HEK293 (cell line): ENCODE results near the gene OR10A7.

Experiments
- CTCF ChIA-PET: fragments of 350-600 bp; formaldehyde crosslinking; extraction: SDS; loops from one replicate; lab custom pipeline; 2021; ENCODE audit warnings: antibody characterized with exemption; lab: Yijun Ruan, JAX
- POLR2A ChIA-PET: fragments of 300-600 bp; formaldehyde crosslinking; extraction: SDS; loops from one replicate; lab custom pipeline; 2020; ENCODE audit warnings: antibody characterized with exemption, inconsistent platforms; lab: Yijun Ruan, JAX
- H3K27ac ChIP-seq: fragments of 200-500 bp; sonication (Bioruptor generic); 2 replicates; pipeline ENCODE4 v1.5.1; 2014; ENCODE audit warnings: low read depth, low read length, control low read depth, inconsistent platforms; ENCODE audit errors: extremely low read depth
- H3K36me3 ChIP-seq, 2 experiments: fragments of 200-500 bp in 1 of 2; sonication (Bioruptor generic) in 1 of 2; 1 replicate in 1 of 2; 2 replicates in 1 of 2; pipeline ENCODE4 v1.5.1; 2014 to 2017; ENCODE audit warnings: inconsistent platforms in 2 of 2, low read length in 2 of 2; ENCODE audit not compliant: control insufficient read depth in 2 of 2, insufficient read depth in 1 of 2
- H3K4me1 ChIP-seq: fragments of 200-500 bp; sonication (Bioruptor generic); 2 replicates; pipeline ENCODE4 v1.5.1; 2014; ENCODE audit warnings: mild to moderate bottlenecking, low read length, inconsistent platforms; ENCODE audit not compliant: control insufficient read depth, insufficient read depth
- H3K4me3 ChIP-seq: 2 replicates; pipeline ENCODE4 v1.5.1; 2011; ENCODE audit warnings: low read depth, mild to moderate bottlenecking, control low read depth, low read length, moderate library complexity
- H3K9me3 ChIP-seq: fragments of 200-500 bp; sonication (Bioruptor generic); 2 replicates; pipeline ENCODE4 v1.5.1; 2014; ENCODE audit warnings: low read depth, low read length, inconsistent platforms; ENCODE audit not compliant: control insufficient read depth, insufficient read depth
- CTCF ChIP-seq: fragments of 450-650 bp; formaldehyde crosslinking; IDR thresholded peaks from 2 replicates; pipeline ENCODE4 v1.5.1; 2016; ENCODE audit warnings: missing biosample characterization, missing genetic modification characterization
- IKZF3 ChIP-seq: fragments of 450-650 bp; IDR thresholded peaks from 2 replicates; pipeline ENCODE4 v1.5.0; 2018; ENCODE audit warnings: missing biosample characterization, mild to moderate bottlenecking, missing genetic modification characterization, moderate library complexity
- KLF16 ChIP-seq: fragments of 450-650 bp; formaldehyde crosslinking; IDR thresholded peaks from 2 replicates; pipeline ENCODE4 v1.5.1; 2017; ENCODE audit warnings: missing biosample characterization, missing genetic modification characterization
- OVOL3 ChIP-seq: fragments of 450-650 bp; formaldehyde crosslinking; IDR thresholded peaks from 2 replicates; pipeline ENCODE4 v1.5.1; 2016; ENCODE audit warnings: missing biosample characterization, missing genetic modification characterization
- PATZ1 ChIP-seq: fragments of 450-650 bp; formaldehyde crosslinking; IDR thresholded peaks from 2 replicates; pipeline ENCODE4 v1.5.1; 2016; ENCODE audit warnings: missing biosample characterization, missing genetic modification characterization
- REST ChIP-seq: fragments of 450-650 bp; formaldehyde crosslinking; IDR thresholded peaks from 2 replicates; pipeline ENCODE4 v1.5.1; 2016; ENCODE audit warnings: missing biosample characterization, missing genetic modification characterization
- WT1 ChIP-seq: fragments of 450-650 bp; formaldehyde crosslinking; IDR thresholded peaks from 2 replicates; pipeline ENCODE4 v1.5.1; 2016; ENCODE audit warnings: missing biosample characterization, missing genetic modification characterization
- ZBTB26 ChIP-seq: fragments of 450-650 bp; formaldehyde crosslinking; optimal IDR thresholded peaks from 2 replicates; pipeline ENCODE3; 2016; ENCODE audit warnings: missing biosample characterization, mild to moderate bottlenecking, missing genetic modification characterization
- ZFP37 ChIP-seq: fragments of 450-650 bp; formaldehyde crosslinking; IDR thresholded peaks from 2 replicates; pipeline ENCODE4 v1.5.1; 2016; ENCODE audit warnings: missing biosample characterization, missing genetic modification characterization
- ZNF138 ChIP-seq: fragments of 450-650 bp; formaldehyde crosslinking; IDR thresholded peaks from 2 replicates; pipeline ENCODE4 v1.5.1; 2016; ENCODE audit warnings: missing biosample characterization, missing genetic modification characterization, borderline replicate concordance
- ZNF169 ChIP-seq: fragments of 450-650 bp; formaldehyde crosslinking; IDR thresholded peaks from 2 replicates; pipeline ENCODE4 v1.5.1; 2016; ENCODE audit warnings: missing biosample characterization, missing genetic modification characterization
- ZNF266 ChIP-seq: fragments of 450-650 bp; formaldehyde crosslinking; IDR thresholded peaks from 2 replicates; pipeline ENCODE4 v1.5.1; 2016; ENCODE audit warnings: missing biosample characterization, missing genetic modification characterization, low read depth
- ZNF302 ChIP-seq: fragments of 450-650 bp; formaldehyde crosslinking; IDR thresholded peaks from 2 replicates; pipeline ENCODE4 v1.5.1; 2016; ENCODE audit warnings: missing biosample characterization, missing genetic modification characterization, low read depth
- ZNF530 ChIP-seq: fragments of 450-650 bp; formaldehyde crosslinking; IDR thresholded peaks from 2 replicates; pipeline ENCODE4 v1.5.1; 2016; ENCODE audit warnings: low read depth, missing biosample characterization, missing genetic modification characterization
- ZNF776 ChIP-seq: fragments of 450-650 bp; formaldehyde crosslinking; IDR thresholded peaks from 2 replicates; pipeline ENCODE4 v1.5.0; 2017; ENCODE audit warnings: missing biosample characterization, missing genetic modification characterization, borderline replicate concordance
- ZNF777 ChIP-seq: fragments of 450-650 bp; formaldehyde crosslinking; IDR thresholded peaks from 2 replicates; pipeline ENCODE4 v1.5.1; 2017; ENCODE audit warnings: missing biosample characterization, missing genetic modification characterization, borderline replicate concordance
- ZNF830 ChIP-seq: fragments of 450-650 bp; IDR thresholded peaks from 2 replicates; pipeline ENCODE4 v1.5.0; 2018; ENCODE audit warnings: missing biosample characterization, missing genetic modification characterization, low read depth, mild to moderate bottlenecking, moderate library complexity
- ZSCAN5A ChIP-seq: fragments of 450-650 bp; formaldehyde crosslinking; IDR thresholded peaks from 2 replicates; pipeline ENCODE4 v1.5.1; 2016; ENCODE audit warnings: missing biosample characterization, missing genetic modification characterization

OR10A7 gene

GRCh38 chr12:55194382-55194781, 26.4 kb upstream of the OR10A7 start:
- Histone ChIP-seq H3K36me3 (no peaks in the 10 kb centered on the region), H3K9me3 (no peaks in the 10 kb centered on the region), H3K4me3 (no peak overlapping the region), H3K27ac (no peak overlapping the region), H3K4me1 (no peaks in the 10 kb centered on the region)
- POLR2A ChIA-PET, result no interaction called here
- TF ChIP-seq ZBTB26 (tag by site-specific recombination) (no peak), REST (tag by site-specific recombination) (no peak), ZNF169 (tag by site-specific recombination) (no peak)
- CTCF ChIA-PET, result interaction anchor here (0.8 to 5.1 kb wide), 3 partner anchors 201 to 462 kb away, joined by 3 to 17 read pairs (median 3); no protein-coding TSS in a partner anchor

- TF ChIP-seq ZNF302 (tag by site-specific recombination) (no peak), ZNF777 (no peak), ZNF830 (no peak), ZNF530 (tag by site-specific recombination) (no peak), ZFP37 (tag by site-specific recombination) (no peak), ZSCAN5A (no peak), WT1 (tag by site-specific recombination) (no peak), ZNF138 (no peak), PATZ1 (tag by site-specific recombination) (no peak), OVOL3 (tag by site-specific recombination) (no peak)
- no peak overlapping the region for H3K4me3 ChIP-seq
- no peak overlapping the region for H3K27ac ChIP-seq
- no peaks in the 10 kb centered on the region for H3K9me3 ChIP-seq
- CTCF ChIA-PET, result no interaction called here
- H3K4me1 ChIP-seq, result no peaks in the 10 kb centered on the region
- no peaks in the 10 kb centered on the region for H3K36me3 ChIP-seq
- POLR2A ChIA-PET, result no interaction called here
Observed at GRCh38 chr12:55226523-55226922, 5.7 kb downstream of the OR10A7 start.

GRCh38 chr12:55227643-55228042, 6.8 kb downstream of the OR10A7 start:
- no peaks in the 10 kb centered on the region for H3K4me1 ChIP-seq
- ChIA-PET POLR2A (no interaction called here), CTCF (no interaction called here)
- no peak overlapping the region for H3K27ac ChIP-seq
- H3K36me3 ChIP-seq, result no peaks in the 10 kb centered on the region
- H3K9me3 ChIP-seq, result no peaks in the 10 kb centered on the region
- H3K4me3 ChIP-seq, result no peak overlapping the region
- TF ChIP-seq CTCF (tag by site-specific recombination) (no peak), KLF16 (no peak), ZNF266 (tag by site-specific recombination) (no peak), IKZF3 (tag by site-specific recombination) (no peak), ZBTB26 (tag by site-specific recombination) (no peak), ZNF776 (no peak)
